ENCODE measurements around the gene E2F4.

E2F4 gene

DNA sequence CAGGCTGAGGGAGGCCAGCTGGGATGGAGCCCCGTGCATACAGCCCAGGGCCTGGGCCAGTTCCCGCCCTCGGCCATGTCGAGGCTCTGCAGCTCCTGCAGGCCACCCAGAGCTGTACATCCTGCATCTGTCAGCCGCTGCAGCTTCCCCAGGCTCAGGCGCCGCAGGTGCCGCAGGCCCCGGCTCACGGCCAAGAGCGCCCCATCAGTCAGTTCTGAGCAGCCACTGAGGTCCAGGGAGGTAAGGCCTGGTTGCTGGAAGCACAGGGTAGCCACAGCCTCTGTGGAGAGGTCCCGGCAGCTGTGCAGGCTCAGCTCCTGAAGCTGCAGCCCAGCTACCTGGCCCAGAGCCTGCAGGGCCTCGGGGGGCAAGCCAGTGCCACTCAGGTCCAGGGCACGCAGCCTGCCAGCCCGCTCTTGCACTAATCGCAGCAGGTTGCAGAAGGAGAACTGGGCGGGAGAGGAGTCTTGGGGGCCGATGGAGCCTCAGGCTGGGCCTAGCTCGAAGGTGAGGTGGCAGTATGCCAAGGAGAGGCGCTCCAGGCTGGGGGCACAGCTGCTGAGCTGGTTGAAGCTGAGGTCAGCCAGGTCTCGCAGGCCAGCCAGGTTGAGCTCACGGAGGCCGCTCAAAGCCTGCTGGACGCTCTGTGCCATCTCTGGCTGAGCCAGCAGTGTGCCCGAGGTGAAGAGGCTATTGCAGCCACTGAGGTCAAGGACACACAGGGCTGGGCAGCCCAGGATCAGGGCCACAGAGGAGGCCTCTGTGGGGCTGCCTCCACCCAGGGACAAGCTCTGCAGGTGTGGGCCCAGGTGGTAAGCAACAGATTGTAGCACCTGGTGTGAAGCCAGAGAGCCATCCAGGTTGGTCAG, 18.3 kb downstream of the E2F4 start:
- no peak for DNase-seq (ENCODE audit: low read depth)
- TF ChIP-seq, protein P1, sequence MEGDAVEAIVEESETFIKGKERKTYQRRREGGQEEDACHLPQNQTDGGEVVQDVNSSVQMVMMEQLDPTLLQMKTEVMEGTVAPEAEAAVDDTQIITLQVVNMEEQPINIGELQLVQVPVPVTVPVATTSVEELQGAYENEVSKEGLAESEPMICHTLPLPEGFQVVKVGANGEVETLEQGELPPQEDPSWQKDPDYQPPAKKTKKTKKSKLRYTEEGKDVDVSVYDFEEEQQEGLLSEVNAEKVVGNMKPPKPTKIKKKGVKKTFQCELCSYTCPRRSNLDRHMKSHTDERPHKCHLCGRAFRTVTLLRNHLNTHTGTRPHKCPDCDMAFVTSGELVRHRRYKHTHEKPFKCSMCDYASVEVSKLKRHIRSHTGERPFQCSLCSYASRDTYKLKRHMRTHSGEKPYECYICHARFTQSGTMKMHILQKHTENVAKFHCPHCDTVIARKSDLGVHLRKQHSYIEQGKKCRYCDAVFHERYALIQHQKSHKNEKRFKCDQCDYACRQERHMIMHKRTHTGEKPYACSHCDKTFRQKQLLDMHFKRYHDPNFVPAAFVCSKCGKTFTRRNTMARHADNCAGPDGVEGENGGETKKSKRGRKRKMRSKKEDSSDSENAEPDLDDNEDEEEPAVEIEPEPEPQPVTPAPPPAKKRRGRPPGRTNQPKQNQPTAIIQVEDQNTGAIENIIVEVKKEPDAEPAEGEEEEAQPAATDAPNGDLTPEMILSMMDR (IDR thresholded peaks at IDR 0.05; ENCODE audit: control insufficient read depth, insufficient read depth, low read depth, low read length, missing control alignments), result no peak
- H3K4me3 ChIP-seq (ENCODE audit: control insufficient read depth, low read depth, low read length), result no peak overlapping the region

- no peak for DNase-seq (ENCODE audit: low read depth)
- TF ChIP-seq, protein P1 (IDR thresholded peaks at IDR 0.05; ENCODE audit: control insufficient read depth, insufficient read depth, low read depth, low read length, missing control alignments), result no peak
- H3K4me3 ChIP-seq (ENCODE audit: control insufficient read depth, low read depth, low read length), result no peak overlapping the region
Measured at GRCh38 chr16:67211674-67212073, 19.7 kb downstream of the E2F4 start.

DNA sequence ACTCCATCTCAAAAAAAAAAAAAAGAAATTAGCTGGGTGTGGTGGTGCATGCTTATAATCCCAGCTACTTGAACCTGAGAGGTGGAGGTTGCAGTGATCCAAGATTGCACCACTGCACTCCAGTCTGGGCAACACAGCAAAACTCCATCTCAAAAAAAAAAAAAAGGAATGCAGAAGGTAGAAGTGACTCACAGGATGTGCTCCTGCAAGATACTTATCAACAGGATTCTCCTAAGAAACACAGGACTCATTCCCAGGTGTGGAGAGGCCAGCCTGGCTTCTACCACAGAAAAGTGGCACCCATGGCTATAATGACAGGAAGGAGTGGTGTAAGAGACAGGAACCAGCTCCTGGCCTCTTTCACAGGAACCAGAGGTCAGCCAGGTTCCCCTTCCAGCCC, 20.8 kb downstream of the E2F4 start:
- TF ChIP-seq, protein P1 (IDR thresholded peaks at IDR 0.05; ENCODE audit: control insufficient read depth, insufficient read depth, low read depth, low read length, missing control alignments), result no peak
- H3K4me3 ChIP-seq (ENCODE audit: control insufficient read depth, low read depth, low read length), result no peak overlapping the region
- DNase-seq (ENCODE audit: low read depth), result no peak

DNA sequence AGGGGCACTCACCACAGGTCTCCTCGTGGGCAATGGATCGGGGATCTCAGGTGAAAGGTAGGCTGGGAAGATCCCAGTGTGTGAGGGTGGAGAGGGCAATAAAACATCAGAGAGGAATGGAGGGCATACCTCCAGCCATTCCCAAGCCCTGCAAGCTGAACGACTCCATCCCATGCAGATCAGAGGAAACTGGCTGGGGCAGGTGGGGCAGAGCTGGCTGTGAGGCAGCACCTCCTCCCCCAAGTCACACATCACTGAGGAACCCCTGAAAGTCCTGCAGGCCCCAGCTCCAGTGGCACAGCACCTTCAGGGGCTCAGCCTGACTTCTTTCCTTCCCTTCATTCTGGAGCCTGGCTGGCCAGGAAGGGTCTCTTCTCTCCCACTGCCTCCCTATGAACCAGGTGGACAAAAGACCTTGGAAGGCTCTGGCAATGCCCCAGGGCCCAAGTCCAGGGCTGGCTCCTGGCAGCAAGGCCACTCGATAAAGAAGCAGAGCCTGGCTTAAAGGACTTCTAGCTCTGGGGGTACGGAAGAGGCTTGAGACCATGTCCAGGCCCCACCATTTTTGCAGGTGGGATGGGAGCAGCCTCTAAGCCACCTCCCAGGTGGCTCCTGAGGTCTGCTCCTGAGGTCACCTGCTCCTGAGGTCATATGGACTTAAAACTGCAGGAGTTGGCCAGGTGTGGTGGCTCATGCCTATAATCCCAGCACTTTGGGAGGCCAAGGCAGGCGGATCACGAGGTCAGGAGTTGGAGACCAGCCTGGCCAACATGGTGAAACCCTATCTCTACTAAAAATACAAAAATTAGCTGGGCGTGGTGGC, 21.5 kb downstream of the E2F4 start:
- DNase-seq (ENCODE audit: low read depth), result no peak
- H3K4me3 ChIP-seq (ENCODE audit: control insufficient read depth, low read depth, low read length), result no peak overlapping the region
- TF ChIP-seq, protein P1 (IDR thresholded peaks at IDR 0.05; ENCODE audit: control insufficient read depth, insufficient read depth, low read depth, low read length, missing control alignments), result no peak

GRCh38 chr16:67215706-67216105, 23.8 kb downstream of the E2F4 start:
- DNase-seq (ENCODE audit: low read depth), result no peak
- TF ChIP-seq, protein P1 (IDR thresholded peaks at IDR 0.05; ENCODE audit: control insufficient read depth, insufficient read depth, low read depth, low read length, missing control alignments), result no peak

GRCh38 chr16:67216612-67217490, 24.9 kb downstream of the E2F4 start:
- DNase-seq (ENCODE audit: low read depth), result no peak
- no peak overlapping the region for H3K4me3 ChIP-seq (ENCODE audit: control insufficient read depth, low read depth, low read length)
- TF ChIP-seq, protein P1 (IDR thresholded peaks at IDR 0.05; ENCODE audit: control insufficient read depth, insufficient read depth, low read depth, low read length, missing control alignments), result no peak

More at GRCh38 chr16:67215706-67216105, 23.8 kb downstream of the E2F4 start:
- no peak overlapping the region for H3K4me3 ChIP-seq (ENCODE audit: control insufficient read depth, low read depth, low read length)
